Stimulated activated naive CD8-positive, alpha-beta T cell treated with anti-CD3 and anti-CD28 coated beads, Interleukin-15, amount 100 ng/mL, for 72 hours (primary cell): ENCODE data around the gene C3orf62.

Experiments used
- ATAC-seq: fragments of 150-1000 bp; cut with Tn5 transposase; 2 replicates; pipeline ENCODE4 v1.10.0; 2021; ENCODE audit warnings: mild to moderate bottlenecking, moderate library complexity
- DNase-seq, 2 donors: peaks; one replicate each; pipeline ENCODE4 v3.0.0; 2021 to 2022
- H3K27ac Mint-ChIP-seq, 2 donors: one replicate each; pipeline ENCODE4 v1.8.0; 2022; ENCODE audit warnings: mild to moderate bottlenecking in 2 of 2, mixed read lengths in 2 of 2, moderate library complexity in 2 of 2
- H3K27me3 Mint-ChIP-seq: one replicate; pipeline ENCODE4 v1.8.0; 2022; ENCODE audit warnings: mixed read lengths
- H3K4me1 Mint-ChIP-seq: one replicate; pipeline ENCODE4 v1.8.0; 2022; ENCODE audit warnings: mild to moderate bottlenecking, mixed read lengths
- H3K4me3 Mint-ChIP-seq, 2 donors: one replicate each; pipeline ENCODE4 v1.8.0; 2022; ENCODE audit warnings: mild to moderate bottlenecking in 2 of 2, mixed read lengths in 2 of 2, moderate library complexity in 1 of 2
- H3K9me3 Mint-ChIP-seq, 2 donors: one replicate each; pipeline ENCODE4 v1.8.0; 2022; ENCODE audit warnings: mixed read lengths in 2 of 2

The C3orf62 gene

DNA sequence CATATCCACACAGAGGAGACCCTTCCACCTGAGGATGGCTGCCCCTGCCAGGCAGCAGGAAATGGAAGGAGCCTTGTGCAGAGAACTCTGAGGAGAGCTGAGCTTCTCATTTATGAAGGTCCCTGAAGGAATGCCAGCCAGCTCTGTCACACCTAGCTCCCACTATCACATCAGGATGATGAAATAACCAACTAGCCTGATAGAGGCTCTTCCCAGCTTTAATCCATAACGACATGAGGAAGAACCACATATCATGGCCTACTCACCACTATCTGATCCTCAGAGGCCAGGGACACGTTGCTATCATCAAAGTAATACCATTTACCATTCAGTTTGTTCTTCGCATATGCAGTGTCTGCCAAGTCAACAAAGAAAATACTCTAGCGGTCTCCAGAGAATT, 1.5 kb upstream of the C3orf62 start:
- peak overlapping the region in 1 of 2 donors; percentile 13 for H3K27ac Mint-ChIP-seq
- no peaks in the 10 kb centered on the region for H3K27me3 Mint-ChIP-seq
- H3K4me1 Mint-ChIP-seq: peaks cover 30% of the 10 kb centered on the region
- H3K4me3 Mint-ChIP-seq: no peak overlapping the region
- no peak for ATAC-seq
- no peaks in the 10 kb centered on the region for H3K9me3 Mint-ChIP-seq
- DNase-seq: no peak

- peak; percentile 10 for ATAC-seq
- no peak for DNase-seq
- peaks cover 30% of the 10 kb centered on the region for H3K4me1 Mint-ChIP-seq
- H3K27me3 Mint-ChIP-seq: no peaks in the 10 kb centered on the region
- H3K9me3 Mint-ChIP-seq: no peaks in the 10 kb centered on the region
- peak overlapping the region; percentile 82 to 86 for H3K4me3 Mint-ChIP-seq
- peak overlapping the region; percentile 91 to 93 for H3K27ac Mint-ChIP-seq
Observed at GRCh38 chr3:49277383-49277775, 347 bp upstream of the C3orf62 start.

DNA sequence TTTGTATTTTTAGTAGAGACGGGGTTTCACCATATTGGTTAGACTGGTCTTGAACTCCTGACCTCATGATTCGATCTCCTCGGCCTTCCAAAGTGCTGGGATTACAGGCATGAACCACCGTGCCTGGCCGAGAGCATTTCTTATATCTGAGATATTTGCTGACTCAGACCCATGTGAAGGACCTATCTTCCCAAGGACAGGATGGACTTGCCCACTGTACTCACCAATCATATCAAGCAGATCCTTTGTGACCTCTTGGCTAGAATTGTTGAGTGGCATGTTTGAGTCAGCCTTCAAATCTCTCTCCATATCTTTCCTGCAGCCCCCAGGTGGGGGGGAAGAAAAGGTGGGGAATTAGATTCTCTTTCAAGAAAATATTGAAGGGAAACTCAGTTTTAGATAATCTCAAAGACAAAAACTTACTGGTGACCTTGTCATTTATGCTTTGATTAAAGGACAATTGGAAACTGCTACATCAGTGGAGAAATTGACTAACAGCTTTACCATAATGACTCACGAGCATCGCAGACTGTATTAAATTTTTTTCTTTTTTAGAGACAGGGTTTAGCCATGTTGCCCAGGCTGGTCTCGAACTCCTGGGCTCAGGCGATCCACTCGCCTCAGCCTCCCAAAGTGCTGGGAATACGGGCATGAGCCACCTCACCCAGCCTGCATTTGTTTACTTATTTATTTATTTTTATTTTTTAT, 3.1 kb downstream of the C3orf62 start:
- H3K27ac Mint-ChIP-seq: no peak overlapping the region
- no peak for ATAC-seq
- DNase-seq: no peak
- no peak overlapping the region for H3K4me3 Mint-ChIP-seq
- H3K9me3 Mint-ChIP-seq: no peaks in the 10 kb centered on the region
- no peaks in the 10 kb centered on the region for H3K27me3 Mint-ChIP-seq
- peaks cover 30% of the 10 kb centered on the region for H3K4me1 Mint-ChIP-seq

DNA sequence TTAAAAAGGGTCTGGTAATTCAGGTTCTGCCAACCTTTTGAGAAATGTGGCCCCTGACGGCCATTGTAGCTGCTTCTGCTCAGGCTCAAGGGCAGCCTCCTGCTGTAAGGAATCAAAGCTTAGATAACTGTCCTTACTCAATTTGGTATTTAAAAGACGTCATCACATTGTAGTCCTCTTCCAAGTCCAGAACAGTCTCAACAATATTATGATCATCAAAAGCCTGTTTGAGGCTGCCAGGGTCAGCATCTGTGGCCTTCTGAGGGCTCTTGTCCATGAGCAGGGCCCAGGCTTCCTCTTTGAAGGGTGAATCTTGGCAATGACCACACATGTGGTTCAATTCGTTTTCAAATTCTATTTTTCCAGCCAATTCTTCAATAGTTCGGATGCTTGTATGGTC, 6.0 kb downstream of the C3orf62 start:
- Mint-ChIP-seq H3K4me1 (peaks cover 6% of the 10 kb centered on the region), H3K9me3 (no peaks in the 10 kb centered on the region), H3K4me3 (no peak overlapping the region), H3K27me3 (no peaks in the 10 kb centered on the region), H3K27ac (no peak overlapping the region)
- DNase-seq: no peak
- no peak for ATAC-seq

- H3K4me1 Mint-ChIP-seq: no peaks in the 10 kb centered on the region
- H3K4me3 Mint-ChIP-seq: no peak overlapping the region
- DNase-seq (no peak), ATAC-seq (no peak)
- no peak overlapping the region for H3K27ac Mint-ChIP-seq
- H3K9me3 Mint-ChIP-seq: no peaks in the 10 kb centered on the region
- no peaks in the 10 kb centered on the region for H3K27me3 Mint-ChIP-seq
Observed at GRCh38 chr3:49270156-49270500, 6.9 kb downstream of the C3orf62 start.

DNA sequence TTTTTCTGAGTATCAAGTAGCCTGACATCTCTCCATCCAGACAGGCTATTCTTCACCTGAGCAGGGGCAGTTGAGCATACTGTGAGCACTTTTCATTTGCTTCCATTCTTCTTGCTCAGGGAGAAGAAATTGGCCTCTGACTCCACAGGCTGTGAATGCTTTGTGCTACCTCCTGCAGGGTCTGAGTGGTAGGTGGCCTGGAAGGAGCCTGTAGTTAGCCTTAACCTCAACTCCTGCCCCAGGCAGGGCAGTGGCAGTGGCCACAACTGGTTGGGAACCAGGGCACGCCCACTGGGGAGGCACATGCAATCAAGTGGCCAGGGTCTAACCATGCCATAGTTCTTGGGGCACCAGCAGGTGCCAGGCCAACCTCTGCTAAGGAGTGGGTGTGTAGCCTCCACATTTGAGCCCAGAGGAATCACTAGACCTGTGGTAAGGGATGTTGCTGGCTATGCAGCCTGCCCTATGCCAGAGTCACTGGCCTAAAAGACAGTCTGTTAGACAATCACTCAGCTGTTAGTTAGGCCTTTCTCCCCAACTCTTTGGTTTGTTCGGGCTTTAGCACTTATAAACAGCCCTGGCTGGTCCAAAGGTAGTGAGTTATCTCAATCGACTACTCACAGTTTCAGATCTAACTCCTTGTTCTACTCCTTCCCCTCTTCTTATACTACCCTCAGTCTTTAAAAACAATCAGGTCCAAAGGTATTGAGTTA, 7.4 kb downstream of the C3orf62 start:
- no peak for DNase-seq
- ATAC-seq: no peak
- Mint-ChIP-seq H3K27me3 (no peaks in the 10 kb centered on the region), H3K9me3 (no peaks in the 10 kb centered on the region), H3K4me1 (no peaks in the 10 kb centered on the region), H3K4me3 (no peak overlapping the region), H3K27ac (no peak overlapping the region)

DNA sequence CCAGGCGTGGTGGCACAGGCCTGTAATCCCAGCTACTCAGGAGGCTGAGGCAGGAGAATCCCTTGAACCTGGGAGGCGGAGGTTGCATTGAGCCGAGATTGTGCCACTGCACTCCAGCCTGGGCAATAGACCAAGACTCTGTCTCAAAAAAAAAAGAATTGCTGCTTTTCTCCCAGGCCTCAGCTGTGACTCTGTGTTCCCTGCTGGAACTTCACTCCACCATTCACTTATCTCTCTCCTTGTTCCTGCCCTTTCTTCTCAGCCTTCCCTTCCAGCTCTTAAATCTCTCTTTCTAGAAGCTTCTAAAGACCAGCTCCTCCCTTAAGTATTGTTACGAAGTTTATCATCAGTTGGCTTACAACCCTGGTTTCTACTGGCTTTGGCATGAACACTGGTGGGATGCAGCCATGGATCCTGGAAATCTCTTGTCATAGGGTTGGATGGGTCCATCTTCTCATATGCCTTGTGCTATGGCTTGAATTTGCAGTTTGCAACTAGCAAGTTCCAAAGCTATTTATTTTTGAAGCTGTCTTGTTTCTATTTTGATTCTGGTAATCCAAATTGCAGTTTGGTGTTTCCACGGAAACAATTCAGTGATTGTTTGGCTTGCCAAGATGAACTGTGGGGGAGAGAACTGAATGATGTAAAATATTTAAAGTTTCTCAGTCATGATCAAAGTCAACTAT, 10.5 kb downstream of the C3orf62 start:
- H3K27ac Mint-ChIP-seq: no peak overlapping the region
- H3K4me1 Mint-ChIP-seq: no peaks in the 10 kb centered on the region
- no peaks in the 10 kb centered on the region for H3K9me3 Mint-ChIP-seq
- H3K27me3 Mint-ChIP-seq: no peaks in the 10 kb centered on the region
- DNase-seq: no peak
- no peak for ATAC-seq
- H3K4me3 Mint-ChIP-seq: no peak overlapping the region

GRCh38 chr3:49265661-49266386, 11.2 kb downstream of the C3orf62 start:
- ATAC-seq: no peak
- Mint-ChIP-seq H3K4me1 (no peaks in the 10 kb centered on the region), H3K27ac (no peak overlapping the region), H3K4me3 (no peak overlapping the region), H3K27me3 (no peaks in the 10 kb centered on the region), H3K9me3 (no peaks in the 10 kb centered on the region)
- no peak for DNase-seq

GRCh38 chr3:49263159-49263889, 13.7 kb downstream of the C3orf62 start:
- H3K9me3 Mint-ChIP-seq: no peaks in the 10 kb centered on the region
- H3K4me3 Mint-ChIP-seq: no peak overlapping the region
- no peak overlapping the region for H3K27ac Mint-ChIP-seq
- no peaks in the 10 kb centered on the region for H3K4me1 Mint-ChIP-seq
- DNase-seq: no peak
- ATAC-seq: no peak
- H3K27me3 Mint-ChIP-seq: no peaks in the 10 kb centered on the region

- no peak overlapping the region for H3K4me3 Mint-ChIP-seq
- no peak overlapping the region for H3K27ac Mint-ChIP-seq
- no peaks in the 10 kb centered on the region for H3K27me3 Mint-ChIP-seq
- DNase-seq: no peak
- no peaks in the 10 kb centered on the region for H3K4me1 Mint-ChIP-seq
- ATAC-seq: no peak
- no peaks in the 10 kb centered on the region for H3K9me3 Mint-ChIP-seq
Observed at GRCh38 chr3:49260806-49261324, 16.2 kb downstream of the C3orf62 start.

- Mint-ChIP-seq H3K4me3 (no peak overlapping the region), H3K4me1 (no peaks in the 10 kb centered on the region), H3K27ac (no peak overlapping the region), H3K9me3 (no peaks in the 10 kb centered on the region), H3K27me3 (no peaks in the 10 kb centered on the region)
- DNase-seq (no peak), ATAC-seq (no peak)
Observed at GRCh38 chr3:49257187-49257586, 19.8 kb downstream of the C3orf62 start.

DNA sequence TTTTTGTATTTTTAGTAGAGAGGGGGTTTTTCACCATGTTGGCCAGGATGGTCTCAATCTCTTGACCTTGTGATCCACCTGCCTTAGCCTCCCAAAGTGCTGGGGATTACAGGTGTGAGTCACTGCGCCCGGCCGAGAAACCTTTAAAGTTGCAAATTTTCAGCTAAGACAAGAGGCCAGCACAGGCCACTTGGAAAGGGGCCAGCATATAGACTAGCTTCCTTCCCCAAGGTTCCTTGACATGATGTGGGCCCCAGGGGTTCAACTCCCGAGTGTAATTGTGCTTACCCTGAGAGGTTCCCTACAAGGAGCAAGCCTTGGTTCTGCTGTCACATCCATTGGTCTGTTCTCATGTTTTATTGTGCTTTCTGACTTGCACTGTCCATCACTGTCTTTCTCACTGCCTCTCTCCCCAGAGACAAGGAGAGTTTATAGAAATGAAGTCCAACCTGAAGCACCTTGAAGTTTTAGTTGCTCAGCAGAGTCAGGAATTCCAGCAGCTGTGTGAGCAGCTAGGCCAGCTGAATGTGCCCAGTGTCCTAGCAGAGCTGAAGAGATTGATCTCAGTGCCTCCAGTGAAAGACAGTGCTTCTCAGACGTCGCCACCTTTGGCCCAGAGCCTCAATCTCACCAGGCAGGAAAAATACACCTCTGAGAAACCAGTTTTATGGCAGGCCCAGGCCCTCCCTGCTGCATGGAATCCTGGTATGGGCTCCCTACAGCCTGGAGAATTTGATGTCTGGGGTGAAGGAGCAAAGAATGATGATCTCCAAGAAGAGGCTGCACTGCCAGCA, 21.1 kb downstream of the C3orf62 start:
- no peak overlapping the region for H3K27ac Mint-ChIP-seq
- DNase-seq: no peak

GRCh38 chr3:49255112-49255511, 21.9 kb downstream of the C3orf62 start:
- Mint-ChIP-seq H3K27me3 (no peaks in the 10 kb centered on the region), H3K4me3 (no peak overlapping the region), H3K27ac (no peak overlapping the region), H3K9me3 (no peaks in the 10 kb centered on the region), H3K4me1 (no peaks in the 10 kb centered on the region)
- no peak for DNase-seq
- ATAC-seq: no peak

More for the DNA sequence above, 21.1 kb downstream of the C3orf62 start:
- no peaks in the 10 kb centered on the region for H3K4me1 Mint-ChIP-seq
- no peak for ATAC-seq
- H3K9me3 Mint-ChIP-seq: no peaks in the 10 kb centered on the region
- H3K4me3 Mint-ChIP-seq: no peak overlapping the region
- H3K27me3 Mint-ChIP-seq: no peaks in the 10 kb centered on the region

- ATAC-seq (no peak), DNase-seq (no peak)
- no peaks in the 10 kb centered on the region for H3K27me3 Mint-ChIP-seq
- H3K27ac Mint-ChIP-seq: no peak overlapping the region
- H3K9me3 Mint-ChIP-seq: no peaks in the 10 kb centered on the region
- no peaks in the 10 kb centered on the region for H3K4me1 Mint-ChIP-seq
- H3K4me3 Mint-ChIP-seq: no peak overlapping the region
Observed at GRCh38 chr3:49253512-49253911, 23.5 kb downstream of the C3orf62 start.
